Measurements from ENCODE around the gene LMOD3. TPM values are rescaled to one million over a fixed set of nuclear protein-coding genes. Genes with fewer than 3 reads are reported as not detected.
A peak's percentile ranks its signal among the peaks of the same experiment; 100 is the strongest.

The LMOD3 gene
- total RNA-seq: not detected

- DNase-seq (no peak), ATAC-seq (no peak)
- Mint-ChIP-seq H3K36me3 (ENCODE audit: insufficient read depth) (no peaks in the 10 kb centered on the region), H3K4me3 (no peak within 1 kb of the TSS), H3K27me3 (ENCODE audit: low read depth) (no peaks in the 10 kb centered on the region), H3K4me1 (ENCODE audit: low read depth) (peaks cover 3% of the 10 kb centered on the region), H3K9me3 (no peaks in the 10 kb centered on the region)
Observed at GRCh38 chr3:69122403-69122802, at the start of gene LMOD3. LMOD3 (minus strand) TSS chr3:69122595; CDS start chr3:69122386, 209 bp downstream.

DNA sequence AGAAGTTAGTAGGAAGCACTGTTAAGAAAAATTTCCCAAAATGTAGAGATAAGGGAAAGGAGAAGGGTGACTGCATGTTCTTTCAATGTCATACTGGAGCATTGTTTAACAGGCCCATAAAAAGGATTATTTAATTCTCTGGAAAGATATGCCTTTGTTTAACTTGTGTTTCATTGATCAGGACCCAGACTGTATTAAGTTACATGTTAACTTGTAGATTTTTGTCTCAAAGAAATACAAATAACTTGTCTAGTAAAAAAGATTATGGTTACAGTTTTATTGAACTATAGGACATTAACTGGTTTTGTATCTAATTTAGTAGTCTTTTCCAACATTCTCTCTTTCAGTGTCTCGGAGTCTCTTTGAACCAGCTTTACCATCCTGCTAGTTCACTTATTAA, 49.7 kb upstream of the LMOD3 start:
- Mint-ChIP-seq H3K36me3 (ENCODE audit: insufficient read depth) (peaks cover 34% of the 10 kb centered on the region), H3K27me3 (ENCODE audit: low read depth) (no peaks in the 10 kb centered on the region), H3K4me1 (ENCODE audit: low read depth) (peaks cover 2% of the 10 kb centered on the region), H3K4me3 (no peak overlapping the region), H3K9me3 (no peaks in the 10 kb centered on the region)
- DNase-seq: no peak
- ATAC-seq: no peak

DNA sequence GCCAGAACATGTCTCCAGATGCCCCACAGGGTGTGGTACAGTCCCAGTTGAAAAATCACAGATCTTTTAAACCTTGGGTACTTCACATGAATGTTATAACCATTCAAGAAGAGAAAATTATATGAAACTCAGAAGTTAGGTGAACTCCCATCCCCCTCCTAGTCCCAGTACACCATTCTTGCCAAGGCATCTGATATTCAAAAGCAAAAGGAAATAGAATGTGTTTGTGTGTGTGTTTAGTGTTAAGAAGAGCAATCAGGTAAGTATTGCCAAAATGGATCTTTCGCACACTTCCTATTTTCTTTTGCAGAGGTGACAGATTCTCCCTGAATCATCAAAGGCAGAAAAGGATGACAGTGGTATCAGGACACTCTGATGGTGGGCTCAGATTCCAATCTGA, 44.1 kb upstream of the LMOD3 start:
- Mint-ChIP-seq H3K4me1 (ENCODE audit: low read depth) (peaks cover 2% of the 10 kb centered on the region), H3K27me3 (ENCODE audit: low read depth) (no peaks in the 10 kb centered on the region), H3K9me3 (no peaks in the 10 kb centered on the region), H3K36me3 (ENCODE audit: insufficient read depth) (peaks cover 13% of the 10 kb centered on the region), H3K4me3 (no peak overlapping the region)
- ATAC-seq (no peak), DNase-seq (no peak)

DNA sequence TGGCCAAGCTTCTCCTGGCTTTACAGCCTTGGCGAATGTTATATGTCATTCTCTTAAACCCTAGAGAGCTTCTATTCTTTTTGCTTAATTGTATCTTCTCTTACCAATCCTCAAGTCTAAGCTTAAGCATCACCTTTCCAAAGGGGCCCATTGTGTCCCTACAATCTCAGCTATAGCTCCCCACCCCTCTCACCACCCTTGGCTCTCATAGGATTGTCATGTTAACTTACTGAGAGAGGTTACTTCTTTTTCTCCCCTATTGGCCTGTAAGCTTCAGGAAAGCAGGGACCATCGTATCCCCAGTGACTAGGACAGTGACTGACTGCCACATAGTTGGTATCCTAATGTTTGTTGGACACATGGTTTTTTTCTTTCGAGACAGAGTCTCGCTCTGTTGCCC, 43.3 kb upstream of the LMOD3 start:
- DNase-seq (no peak), ATAC-seq (no peak)
- H3K9me3 Mint-ChIP-seq: no peaks in the 10 kb centered on the region
- no peak overlapping the region for H3K4me3 Mint-ChIP-seq
- peaks cover 2% of the 10 kb centered on the region for H3K4me1 Mint-ChIP-seq (ENCODE audit: low read depth)
- peaks cover 6% of the 10 kb centered on the region for H3K36me3 Mint-ChIP-seq (ENCODE audit: insufficient read depth)
- no peaks in the 10 kb centered on the region for H3K27me3 Mint-ChIP-seq (ENCODE audit: low read depth)

DNA sequence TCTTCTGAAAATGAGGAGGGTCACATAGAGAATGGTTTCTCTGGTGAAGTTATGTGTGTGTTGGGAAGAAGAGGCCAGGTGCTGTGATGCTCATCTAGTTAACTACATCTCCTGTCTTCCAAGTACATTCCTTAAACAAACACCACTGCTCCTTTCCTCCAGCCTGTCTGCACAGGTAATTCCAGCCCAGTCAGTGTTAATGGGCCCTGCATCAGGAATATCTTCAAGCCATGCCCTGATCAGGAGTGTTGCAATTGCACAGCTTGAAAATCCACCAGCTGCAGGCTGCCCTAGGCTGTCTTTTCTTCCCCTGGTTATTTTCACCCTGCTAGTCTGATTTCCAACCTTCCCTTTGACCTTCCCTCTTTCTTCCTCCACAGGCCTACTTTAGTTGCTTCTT, 41.9 kb upstream of the LMOD3 start:
- peaks cover 6% of the 10 kb centered on the region for H3K4me1 Mint-ChIP-seq (ENCODE audit: low read depth)
- DNase-seq (no peak), ATAC-seq (no peak)
- no peak overlapping the region for H3K4me3 Mint-ChIP-seq
- no peaks in the 10 kb centered on the region for H3K27me3 Mint-ChIP-seq (ENCODE audit: low read depth)
- H3K36me3 Mint-ChIP-seq (ENCODE audit: insufficient read depth): no peaks in the 10 kb centered on the region
- no peaks in the 10 kb centered on the region for H3K9me3 Mint-ChIP-seq

DNA sequence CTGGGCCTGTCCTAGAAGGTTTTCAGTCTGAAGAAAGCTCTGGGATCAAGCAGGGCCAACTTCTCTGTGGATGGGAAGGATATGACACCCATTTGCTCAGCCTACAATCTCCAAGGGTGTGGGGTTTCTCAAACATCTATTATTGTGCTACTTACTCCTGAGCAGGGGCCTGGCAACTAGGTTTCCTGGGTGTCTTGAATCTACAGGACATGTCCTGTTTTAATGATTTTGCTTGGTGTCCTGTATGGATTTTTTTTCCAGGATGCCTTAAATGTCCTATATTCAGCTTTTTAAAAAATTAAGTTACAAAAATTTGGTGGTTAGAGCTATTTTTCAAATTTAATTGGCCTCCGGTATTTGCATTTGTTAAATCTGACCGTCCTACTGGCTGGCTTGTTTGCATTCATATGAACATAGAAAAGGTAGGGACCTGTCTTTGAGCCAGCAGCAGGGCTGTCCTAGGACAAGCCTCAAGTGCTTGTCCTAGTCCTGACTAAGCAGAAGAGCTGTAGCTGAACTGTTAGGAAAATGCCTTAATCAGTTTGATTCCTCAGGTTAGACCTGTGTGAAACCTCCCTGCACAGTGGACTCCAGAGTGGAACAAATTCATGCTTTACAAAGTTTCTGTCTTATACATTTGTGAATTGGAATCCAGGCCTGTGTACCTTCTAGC, 40.0 kb upstream of the LMOD3 start:
- no peaks in the 10 kb centered on the region for H3K9me3 Mint-ChIP-seq
- H3K36me3 Mint-ChIP-seq (ENCODE audit: insufficient read depth): no peaks in the 10 kb centered on the region
- no peak overlapping the region for H3K4me3 Mint-ChIP-seq
- H3K27me3 Mint-ChIP-seq (ENCODE audit: low read depth): no peaks in the 10 kb centered on the region
- ATAC-seq (no peak), DNase-seq (no peak)
- H3K4me1 Mint-ChIP-seq (ENCODE audit: low read depth): peaks cover 6% of the 10 kb centered on the region

GRCh38 chr3:69161587-69162307, 39.4 kb upstream of the LMOD3 start:
- Mint-ChIP-seq H3K4me1 (ENCODE audit: low read depth) (peaks cover 6% of the 10 kb centered on the region), H3K27me3 (ENCODE audit: low read depth) (no peaks in the 10 kb centered on the region), H3K36me3 (ENCODE audit: insufficient read depth) (no peaks in the 10 kb centered on the region), H3K4me3 (no peak overlapping the region), H3K9me3 (no peaks in the 10 kb centered on the region)
- DNase-seq (peak; percentile 22), ATAC-seq (peak in 1 of 2 donors; percentile 66)

DNA sequence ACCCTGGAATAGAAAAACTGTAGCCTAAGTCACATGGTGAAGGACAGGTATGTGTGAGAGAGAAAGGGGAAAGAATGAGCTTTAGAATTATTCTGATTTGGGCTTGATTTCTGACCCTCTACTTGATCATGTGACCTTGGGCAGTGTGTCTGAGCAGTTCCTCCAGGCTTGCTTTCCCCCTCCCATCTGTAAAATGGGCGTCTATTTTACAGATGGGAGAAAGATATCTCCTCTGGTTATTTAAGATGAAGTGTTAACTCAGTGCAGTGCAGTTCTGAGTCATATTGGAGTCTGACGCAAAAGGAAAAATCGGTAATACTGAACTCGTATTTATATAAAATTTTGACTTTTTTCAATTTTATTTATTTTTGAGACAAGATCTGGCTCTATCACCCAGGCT, 38.1 kb upstream of the LMOD3 start:
- Mint-ChIP-seq H3K9me3 (no peaks in the 10 kb centered on the region), H3K36me3 (ENCODE audit: insufficient read depth) (no peaks in the 10 kb centered on the region), H3K27me3 (ENCODE audit: low read depth) (no peaks in the 10 kb centered on the region), H3K4me1 (ENCODE audit: low read depth) (peaks cover 6% of the 10 kb centered on the region), H3K4me3 (no peak overlapping the region)
- DNase-seq: no peak
- peak in 1 of 2 donors; percentile 62 for ATAC-seq

- Mint-ChIP-seq H3K36me3 (ENCODE audit: insufficient read depth) (no peaks in the 10 kb centered on the region), H3K27me3 (ENCODE audit: low read depth) (no peaks in the 10 kb centered on the region), H3K4me3 (no peak overlapping the region), H3K4me1 (ENCODE audit: low read depth) (peaks cover 6% of the 10 kb centered on the region), H3K9me3 (no peaks in the 10 kb centered on the region)
- no peak for DNase-seq
- no peak for ATAC-seq
Observed at GRCh38 chr3:69160107-69160506, 37.7 kb upstream of the LMOD3 start.

DNA sequence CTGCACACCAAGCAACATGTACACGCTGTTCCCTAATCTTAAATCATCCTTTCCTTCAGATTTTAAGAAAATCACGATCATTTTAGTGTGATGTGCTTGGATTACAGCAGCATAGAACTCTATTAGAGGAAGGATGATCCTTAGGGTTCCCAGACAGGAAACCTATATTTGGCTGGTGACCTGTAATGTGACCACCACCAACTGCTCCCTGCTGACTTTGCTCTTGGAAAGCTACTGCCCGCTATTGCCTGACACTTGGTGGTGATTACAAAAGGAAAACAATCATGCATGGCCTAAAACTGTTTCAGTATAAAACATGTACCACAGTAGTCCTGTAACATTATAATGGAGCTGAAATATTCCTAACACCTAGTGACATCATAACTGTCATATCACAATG, 27.2 kb upstream of the LMOD3 start:
- no peaks in the 10 kb centered on the region for H3K4me1 Mint-ChIP-seq (ENCODE audit: low read depth)
- no peaks in the 10 kb centered on the region for H3K27me3 Mint-ChIP-seq (ENCODE audit: low read depth)
- ATAC-seq: no peak
- no peaks in the 10 kb centered on the region for H3K9me3 Mint-ChIP-seq
- DNase-seq: no peak
- no peak overlapping the region for H3K4me3 Mint-ChIP-seq
- H3K36me3 Mint-ChIP-seq (ENCODE audit: insufficient read depth): no peaks in the 10 kb centered on the region

DNA sequence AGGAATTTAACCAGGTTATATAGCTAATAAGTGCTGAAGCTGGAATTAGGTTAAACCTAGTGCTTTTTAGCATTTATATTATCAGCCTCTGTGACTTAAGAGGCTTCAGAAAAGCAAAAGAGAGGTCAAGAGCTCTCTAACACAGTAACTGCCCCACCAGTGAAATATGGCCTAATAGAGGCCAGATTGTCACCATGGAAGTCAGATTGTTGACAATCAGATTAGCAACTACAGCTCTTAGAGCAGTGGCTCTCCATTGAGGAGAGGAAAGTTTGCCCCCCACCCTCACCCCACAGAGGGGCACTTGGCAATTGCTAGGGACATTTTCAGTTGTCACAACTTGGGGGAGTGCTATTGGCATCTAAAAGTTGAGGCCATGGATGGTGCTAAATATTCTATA, 23.3 kb upstream of the LMOD3 start:
- H3K27me3 Mint-ChIP-seq (ENCODE audit: low read depth): no peaks in the 10 kb centered on the region
- H3K4me1 Mint-ChIP-seq (ENCODE audit: low read depth): no peaks in the 10 kb centered on the region
- H3K4me3 Mint-ChIP-seq: no peak overlapping the region
- ATAC-seq (no peak), DNase-seq (no peak)
- no peaks in the 10 kb centered on the region for H3K9me3 Mint-ChIP-seq
- H3K36me3 Mint-ChIP-seq (ENCODE audit: insufficient read depth): no peaks in the 10 kb centered on the region

GRCh38 chr3:69144631-69145245, 22.3 kb upstream of the LMOD3 start:
- H3K36me3 Mint-ChIP-seq (ENCODE audit: insufficient read depth): no peaks in the 10 kb centered on the region
- H3K4me1 Mint-ChIP-seq (ENCODE audit: low read depth): no peaks in the 10 kb centered on the region
- ATAC-seq (no peak), DNase-seq (no peak)
- H3K27me3 Mint-ChIP-seq (ENCODE audit: low read depth): no peaks in the 10 kb centered on the region
- H3K4me3 Mint-ChIP-seq: no peak overlapping the region
- no peaks in the 10 kb centered on the region for H3K9me3 Mint-ChIP-seq

GRCh38 chr3:69143612-69144011, 21.2 kb upstream of the LMOD3 start:
- no peak overlapping the region for H3K4me3 Mint-ChIP-seq
- no peaks in the 10 kb centered on the region for H3K9me3 Mint-ChIP-seq
- no peak for DNase-seq
- ATAC-seq: no peak
- no peaks in the 10 kb centered on the region for H3K4me1 Mint-ChIP-seq (ENCODE audit: low read depth)
- H3K36me3 Mint-ChIP-seq (ENCODE audit: insufficient read depth): no peaks in the 10 kb centered on the region
- peaks cover 2% of the 10 kb centered on the region for H3K27me3 Mint-ChIP-seq (ENCODE audit: low read depth)

- H3K4me3 Mint-ChIP-seq: no peak overlapping the region
- H3K9me3 Mint-ChIP-seq: no peaks in the 10 kb centered on the region
- DNase-seq (no peak), ATAC-seq (no peak)
- peaks cover 2% of the 10 kb centered on the region for H3K27me3 Mint-ChIP-seq (ENCODE audit: low read depth)
- no peaks in the 10 kb centered on the region for H3K4me1 Mint-ChIP-seq (ENCODE audit: low read depth)
- H3K36me3 Mint-ChIP-seq (ENCODE audit: insufficient read depth): no peaks in the 10 kb centered on the region
Observed at GRCh38 chr3:69142797-69143454, 20.5 kb upstream of the LMOD3 start.

Measured in activated T-cell treated with anti-CD3 and anti-CD28 coated beads, Interleukin-2, amount 50 U/mL, for 4 hours (primary cell).